NCI-H748 (cell line): ENCODE results near the gene TENT4B.
A peak's percentile ranks its signal among the peaks of the same experiment; 100 is the strongest.
"Not testable (repeated sequence)": the region's sequence is repeated elsewhere in the genome, so short reads cannot be mapped to it uniquely, and the experiment has no call there.

Experiments
- DNase-seq: peaks from one replicate; lab custom pipeline; 2025; ENCODE audit not compliant: unreplicated experiment; lab: John Stamatoyannopoulos, UW

Gene TENT4B

DNA sequence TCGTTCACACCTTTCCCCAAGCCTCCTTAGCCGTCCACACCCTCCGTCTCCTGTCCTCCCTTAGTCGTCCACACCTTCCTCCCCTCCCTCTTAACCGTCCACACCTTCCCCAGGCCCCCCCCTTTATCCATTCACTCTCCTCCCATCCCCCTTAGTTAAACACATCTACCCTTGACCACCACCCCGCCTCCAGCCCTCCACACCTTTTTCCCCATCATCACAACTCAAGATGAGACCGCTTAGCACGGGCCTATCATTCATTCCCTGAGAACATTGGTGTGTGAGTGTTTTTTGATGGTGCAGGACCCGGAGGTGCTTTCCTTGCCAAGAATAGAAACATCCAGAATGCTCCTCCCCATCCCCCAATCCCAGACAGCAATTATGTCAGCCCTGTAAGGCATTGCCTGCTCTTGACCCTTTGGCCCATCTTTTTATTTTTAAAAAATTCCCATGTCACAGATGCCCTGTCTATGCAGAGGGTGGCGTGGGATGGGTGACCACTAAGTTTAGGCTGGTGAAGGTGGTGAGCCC is 1.4 kb downstream of the TENT4B start:
- peak; percentile 18 for DNase-seq

DNA sequence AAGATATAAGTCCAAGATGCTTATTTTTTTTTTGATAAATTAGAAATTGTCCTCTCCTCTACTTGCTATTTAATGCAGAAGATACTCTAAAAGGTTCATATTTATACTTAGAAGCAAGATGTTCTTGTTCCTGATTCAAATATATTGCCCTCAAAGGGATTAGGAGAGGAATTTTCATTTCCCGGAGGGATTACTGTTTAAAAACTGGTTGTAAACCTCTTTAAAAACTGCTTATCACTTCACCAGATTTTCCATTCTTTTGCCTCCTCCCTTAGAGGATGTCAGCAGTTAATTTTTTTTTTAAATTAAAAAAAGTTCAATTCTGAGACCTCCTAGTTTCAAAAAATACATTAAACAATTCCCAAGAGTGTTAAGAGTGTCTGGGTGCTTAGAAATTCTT is 2.8 kb downstream of the TENT4B start:
- DNase-seq: no peak

DNA sequence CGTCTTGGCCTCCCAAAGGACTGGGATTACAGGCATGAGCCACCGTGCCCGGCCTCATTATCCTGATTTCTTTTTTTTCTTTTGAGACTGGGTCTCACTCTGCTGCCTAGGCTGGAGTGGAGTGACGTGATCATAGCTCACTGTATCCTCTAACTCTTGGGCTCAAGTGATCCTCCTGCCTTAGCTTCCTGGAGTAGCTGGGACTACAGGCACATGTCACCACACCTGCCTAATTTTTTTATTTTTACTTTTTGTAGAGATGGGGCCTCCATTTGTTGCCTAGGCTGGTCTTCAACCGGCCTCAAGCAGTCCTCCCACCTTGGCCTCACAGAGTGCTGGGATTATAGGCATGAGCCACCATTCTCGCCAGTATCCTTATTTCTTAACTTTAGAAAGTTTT is 3.5 kb downstream of the TENT4B start:
- DNase-seq: no peak

DNA sequence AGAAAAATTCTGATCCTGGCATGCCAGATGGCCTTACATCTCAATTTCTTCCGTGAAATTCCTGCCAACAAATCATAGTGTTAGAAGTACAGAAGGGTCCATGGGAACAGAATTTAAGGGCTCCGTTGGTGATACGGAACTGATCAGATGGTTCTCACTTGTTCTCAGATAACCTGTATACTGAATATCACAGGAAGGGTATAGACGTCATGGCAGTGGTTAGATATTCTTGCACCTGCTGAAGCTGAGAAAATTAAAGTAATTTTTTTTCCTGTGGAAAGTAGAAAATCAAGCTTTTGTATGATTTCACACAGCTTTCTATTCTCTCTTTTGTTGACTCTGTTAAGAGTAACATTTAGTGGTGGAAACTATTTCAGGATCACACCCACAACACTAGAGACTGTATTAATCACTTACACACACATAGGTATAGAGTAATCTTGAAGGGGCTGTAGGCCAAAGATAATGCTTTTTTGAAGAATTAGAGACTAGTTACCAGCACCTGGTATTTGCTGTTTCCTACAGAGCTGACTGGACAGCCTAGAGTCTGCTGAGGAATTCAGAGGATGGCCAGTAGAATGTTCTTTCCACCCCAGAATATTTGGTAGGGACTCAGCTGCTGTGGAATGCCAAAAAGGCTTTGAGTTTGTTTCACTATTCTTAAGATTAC is 7.5 kb downstream of the TENT4B start:
- DNase-seq: no peak

DNA sequence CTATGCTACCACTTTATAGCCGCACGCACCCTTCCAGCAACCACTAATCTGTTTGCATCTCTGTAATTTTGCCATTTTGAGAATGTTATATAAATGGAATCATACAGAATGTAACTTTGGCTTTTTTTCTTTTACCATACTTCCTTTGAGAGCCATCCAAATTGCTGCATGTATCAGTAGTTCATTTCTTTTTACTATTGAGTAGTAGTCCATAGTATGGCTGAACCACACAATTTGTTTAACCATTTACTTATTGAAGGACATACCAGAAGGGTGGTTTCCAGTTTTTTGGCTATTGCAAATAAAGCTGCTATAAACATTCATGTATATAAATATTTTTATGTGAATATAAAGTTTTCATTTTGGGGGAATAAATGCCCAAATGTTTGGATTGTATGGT is 8.8 kb downstream of the TENT4B start:
- no peak for DNase-seq

DNA sequence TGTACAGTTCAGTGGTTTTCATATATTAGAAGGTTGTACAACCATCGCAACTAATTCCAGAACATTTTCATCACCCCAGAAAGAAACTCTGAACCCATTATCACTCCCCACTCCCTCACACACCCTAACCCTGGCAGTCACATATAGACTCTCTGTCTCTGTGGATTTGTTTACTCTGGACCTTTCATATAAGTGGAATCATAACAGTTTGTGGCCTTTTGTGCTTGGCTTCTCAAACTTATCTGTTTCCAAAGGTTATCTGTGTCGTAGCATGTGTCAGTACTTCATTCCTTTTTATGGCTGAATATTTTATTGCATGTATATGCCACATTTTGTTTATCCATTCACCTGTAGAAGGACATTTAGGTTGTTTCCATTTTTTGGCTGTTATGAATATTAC is 12.4 kb downstream of the TENT4B start:
- no peak for DNase-seq

DNA sequence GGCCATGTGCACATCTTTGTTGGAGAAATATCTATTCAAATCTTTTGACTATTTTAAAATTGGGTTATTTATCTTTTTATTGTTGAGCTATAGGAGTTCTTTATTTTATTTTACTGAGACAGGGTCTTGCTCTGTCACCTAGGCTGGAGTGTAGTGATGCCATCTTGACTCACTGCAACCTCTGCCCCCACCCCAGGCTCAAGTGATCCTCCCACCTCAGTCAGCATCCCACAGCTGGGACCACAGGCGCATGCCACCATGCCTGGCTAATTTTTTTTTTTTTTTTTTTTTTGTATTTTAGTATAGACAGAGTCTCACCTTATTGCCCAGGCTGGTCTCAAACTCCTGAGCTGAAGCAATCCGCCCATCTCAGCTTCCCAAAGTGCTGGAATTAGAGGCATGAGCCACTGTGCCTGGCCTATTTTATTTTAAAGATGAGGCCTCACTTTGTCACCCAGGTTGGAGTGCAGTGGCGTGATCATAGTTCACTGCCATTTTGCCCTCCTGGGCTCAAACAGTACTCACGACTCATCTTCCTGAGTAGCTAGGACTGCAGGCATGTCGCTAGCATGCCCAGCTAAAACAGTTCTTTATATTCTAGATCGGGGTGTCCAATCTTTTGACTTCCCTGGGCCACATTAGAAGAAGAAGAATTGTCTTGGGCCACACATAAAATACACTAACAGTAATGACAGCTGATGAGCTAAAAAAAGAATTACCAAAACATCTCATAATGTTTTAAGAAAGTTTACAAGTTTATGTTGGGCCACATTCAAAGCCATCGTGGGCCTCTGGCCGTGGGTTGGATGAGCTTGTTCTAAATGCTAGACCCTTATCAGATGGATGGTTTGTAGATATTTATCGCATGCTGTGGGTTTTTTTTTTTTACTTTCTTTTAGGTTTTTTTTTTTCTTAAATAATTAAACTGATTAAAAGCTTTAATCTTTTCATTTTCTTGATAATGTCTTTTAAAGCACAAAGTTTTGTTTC is 13.7 kb downstream of the TENT4B start:
- DNase-seq: no peak

DNA sequence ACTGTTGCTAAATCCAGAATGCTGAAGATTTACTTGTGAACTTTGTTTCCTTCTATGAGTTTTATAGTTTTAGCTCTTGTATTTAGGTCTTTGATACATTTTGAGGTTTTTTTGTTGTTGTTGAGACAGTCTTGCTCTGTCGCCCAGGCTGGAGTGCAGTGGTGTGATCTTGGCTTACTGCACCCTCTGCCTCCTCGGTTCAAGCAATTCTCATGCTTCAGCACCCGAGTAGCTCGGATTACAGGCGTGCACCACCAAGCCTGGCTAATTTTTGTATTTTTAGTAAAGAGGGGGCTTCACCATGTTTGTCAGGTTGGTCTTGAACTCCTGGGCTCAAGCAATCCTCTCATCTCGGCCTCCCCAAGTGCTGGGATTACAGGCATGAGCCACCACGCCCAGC is 14.4 kb downstream of the TENT4B start:
- DNase-seq: no peak

DNA sequence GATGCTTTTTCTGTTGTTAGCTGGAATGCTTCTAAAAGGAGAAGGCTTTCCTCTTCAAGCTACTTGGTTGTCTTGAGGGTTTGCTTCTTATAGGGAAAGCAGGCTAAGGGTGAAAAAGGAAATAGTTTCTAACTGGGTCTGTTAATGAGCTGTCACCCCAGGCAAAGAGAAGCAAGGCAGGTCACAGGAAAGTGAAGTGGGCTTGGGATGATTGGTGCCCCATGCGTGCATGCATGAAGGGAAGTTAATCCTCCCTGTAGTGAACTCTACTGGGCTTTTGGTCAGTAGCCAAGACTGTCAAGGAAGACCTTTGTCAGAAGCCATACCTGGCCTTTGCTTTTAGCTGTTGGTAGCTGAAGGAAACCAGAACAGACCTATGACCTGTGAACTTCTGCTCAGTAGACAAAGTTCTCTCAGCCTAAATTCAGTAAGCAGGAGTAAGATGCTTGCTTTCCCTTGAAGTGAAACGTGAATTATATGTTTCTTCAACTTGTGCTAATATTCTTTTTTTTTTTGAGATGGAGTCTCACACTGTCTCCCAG is 16.5 kb downstream of the TENT4B start:
- DNase-seq: no peak

DNA sequence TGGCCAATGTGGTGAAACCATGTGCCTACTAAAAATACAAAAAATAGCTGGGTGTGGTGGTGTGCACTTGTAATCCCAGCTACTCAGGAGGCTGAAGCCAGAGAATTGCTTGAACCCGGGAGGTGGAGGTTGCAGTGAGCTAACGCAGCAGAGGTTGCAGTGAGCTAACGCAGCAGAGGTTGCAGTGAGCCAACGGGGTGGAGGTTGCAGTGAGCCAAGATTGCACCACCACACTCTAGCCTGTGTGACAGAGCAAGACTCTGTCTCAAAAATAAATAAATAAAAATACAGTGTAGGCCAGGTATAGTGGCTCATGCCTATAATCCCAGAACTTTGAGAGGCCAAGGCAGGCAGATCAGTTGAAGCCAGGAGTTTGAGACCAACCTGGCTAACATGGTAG is 18.7 kb downstream of the TENT4B start:
- DNase-seq: not testable (repeated sequence)

DNA sequence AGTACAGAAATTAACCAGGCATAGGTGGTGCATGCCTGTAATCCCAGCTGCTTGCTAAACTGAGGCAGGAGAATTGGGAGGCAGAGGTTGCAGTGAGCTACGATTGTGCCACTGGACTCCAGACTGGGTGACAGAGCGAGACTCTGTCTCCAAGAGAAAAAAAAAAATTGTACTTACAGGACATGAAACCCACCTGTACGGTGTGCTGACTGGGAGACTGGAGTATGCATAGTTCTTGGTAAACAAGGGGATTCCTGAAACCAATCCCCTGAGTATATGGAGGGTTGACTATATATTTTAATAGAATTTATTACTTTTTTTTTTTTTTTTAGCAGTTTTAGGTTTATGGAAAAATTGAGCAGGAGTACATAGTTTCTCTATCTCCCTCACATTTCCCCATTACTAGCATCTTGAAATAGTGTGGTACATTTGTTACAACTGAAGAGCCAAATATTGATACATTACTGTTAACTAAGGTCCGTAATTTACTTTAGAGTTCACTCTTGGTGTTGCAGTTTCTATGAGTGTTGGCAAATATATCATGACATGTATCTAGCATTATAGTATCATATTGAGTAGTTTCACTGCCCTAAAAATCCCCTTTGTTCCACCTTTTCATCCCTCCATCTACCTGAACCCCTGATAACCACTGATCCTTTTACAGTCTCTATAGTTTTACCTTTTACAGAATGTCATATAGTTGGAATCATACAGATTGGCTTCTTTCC is 19.3 kb downstream of the TENT4B start:
- DNase-seq: no peak

DNA sequence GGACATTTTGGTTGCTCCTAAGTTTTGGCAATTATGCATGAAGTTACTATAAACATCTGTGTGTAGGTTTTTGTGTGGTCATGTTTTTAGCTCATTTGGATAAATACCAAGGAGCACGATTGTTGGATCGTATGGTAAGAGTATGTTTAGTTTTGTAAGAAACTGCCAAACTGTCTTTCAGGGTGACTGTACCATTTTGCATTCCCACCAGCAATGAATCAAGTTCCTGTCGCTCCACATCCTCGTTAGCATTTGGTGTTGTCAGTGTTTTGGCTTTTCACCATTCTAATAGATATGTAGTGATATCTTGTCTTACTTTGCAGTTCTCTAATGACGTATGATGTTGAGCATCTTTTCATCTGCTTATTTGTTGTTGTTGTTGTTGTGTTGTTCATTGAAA is 20.2 kb downstream of the TENT4B start:
- DNase-seq: no peak

DNA sequence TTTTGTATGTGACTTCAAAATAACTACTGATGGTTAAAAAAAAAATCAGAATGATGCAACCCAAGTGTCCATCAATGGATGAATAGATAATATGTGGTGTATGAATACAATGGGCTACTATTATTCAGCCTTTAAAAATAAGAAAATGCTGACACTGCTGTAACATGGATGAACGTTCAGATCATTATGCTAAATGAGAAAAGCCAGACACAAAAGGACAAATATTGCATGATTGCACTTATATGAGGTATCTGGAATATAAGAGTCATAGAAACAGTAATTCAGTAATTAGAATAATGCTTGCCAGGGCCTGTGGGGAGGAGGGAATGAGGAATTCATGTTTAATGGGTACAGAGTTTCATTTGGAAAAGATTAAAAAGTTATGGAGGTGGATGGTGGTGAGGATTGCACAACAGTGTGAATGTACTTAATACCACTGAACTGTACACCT is 25.4 kb downstream of the TENT4B start:
- DNase-seq: no peak

DNA sequence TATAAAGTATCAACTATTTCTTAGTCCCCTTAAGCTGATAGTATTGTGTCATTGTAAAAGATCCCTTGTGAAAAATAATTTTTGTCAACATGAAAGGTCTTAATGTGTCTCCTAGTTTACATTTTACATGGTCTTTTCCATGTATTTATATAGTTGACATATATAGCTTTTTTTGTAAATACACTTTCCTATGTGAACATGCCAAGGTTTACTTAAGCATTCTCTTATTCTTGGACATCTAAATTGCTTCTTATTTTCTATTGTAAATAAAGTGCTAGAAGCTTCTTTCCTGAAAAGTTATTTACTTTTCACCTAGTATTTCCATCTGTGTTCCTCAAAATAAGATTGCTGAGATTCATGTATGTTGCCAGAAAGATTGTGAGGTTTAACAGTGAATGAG is 29.3 kb downstream of the TENT4B start:
- no peak for DNase-seq

DNA sequence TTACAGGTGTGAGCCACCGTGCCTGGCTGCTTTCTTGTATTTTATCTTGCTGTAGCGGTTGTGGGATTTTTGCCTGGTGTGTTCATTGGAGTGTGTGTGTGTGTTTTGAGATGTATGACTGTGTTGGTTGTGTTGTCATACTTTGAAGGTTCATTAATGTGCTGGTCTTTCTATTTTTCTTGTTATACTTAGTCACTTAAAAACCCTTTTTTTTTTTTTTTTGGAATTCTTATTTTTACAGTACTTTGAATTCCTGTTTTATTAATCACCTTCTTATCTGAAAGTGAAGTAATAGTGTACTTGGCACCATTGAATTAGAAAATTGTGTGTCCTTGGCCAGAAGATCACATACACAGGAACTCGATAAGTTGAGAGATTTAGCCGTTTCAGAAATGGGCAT is 30.2 kb downstream of the TENT4B start:
- no peak for DNase-seq

DNA sequence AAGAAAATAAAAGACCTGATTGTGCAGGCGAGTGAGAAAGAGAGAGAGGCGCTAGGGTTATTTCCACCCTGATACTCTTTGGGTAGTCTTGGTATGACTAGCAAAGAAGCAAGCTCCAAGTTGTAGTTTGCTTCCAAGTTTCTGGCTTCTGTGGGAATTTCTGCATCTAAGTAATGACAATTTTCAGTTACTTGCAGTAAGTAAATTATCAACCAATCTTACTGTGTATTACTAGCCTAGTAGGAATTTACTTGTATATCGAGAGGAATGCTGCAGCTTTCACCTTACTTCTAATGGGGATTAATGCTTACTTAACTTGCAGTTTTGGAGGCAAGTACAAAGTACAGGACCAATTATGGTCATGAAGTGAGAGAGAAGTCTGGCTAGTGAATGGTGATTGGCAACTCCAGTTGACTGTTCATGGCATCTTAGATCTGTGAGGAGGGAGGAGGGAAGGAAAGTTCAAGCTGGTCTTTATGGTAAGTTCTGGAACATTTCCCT is 31.9 kb downstream of the TENT4B start:
- DNase-seq: no peak

DNA sequence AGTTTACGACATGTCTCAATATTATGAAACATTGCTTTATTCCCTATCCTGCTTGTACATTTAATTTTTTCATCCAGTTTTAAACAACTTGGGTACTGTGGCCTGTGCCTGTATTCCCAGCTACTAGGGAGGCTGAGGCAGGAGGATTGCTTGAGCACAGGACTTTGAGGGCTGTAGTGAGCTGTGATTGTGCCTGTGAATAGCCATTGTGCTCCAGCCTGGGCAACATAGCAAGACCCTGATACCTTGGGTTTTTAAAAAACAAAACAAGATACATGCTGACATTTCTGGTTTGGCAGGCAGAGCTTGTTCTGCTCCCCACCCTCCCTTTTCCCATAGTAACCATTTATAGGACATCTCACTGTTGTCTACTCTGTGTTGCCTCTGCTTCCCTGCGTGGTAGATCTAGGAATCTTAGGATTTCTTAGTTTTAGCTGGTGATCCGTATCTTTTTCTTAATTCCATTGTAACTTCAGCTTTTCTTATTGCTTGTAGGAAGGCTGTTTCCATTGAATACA is 35.6 kb downstream of the TENT4B start:
- DNase-seq: no peak

DNA sequence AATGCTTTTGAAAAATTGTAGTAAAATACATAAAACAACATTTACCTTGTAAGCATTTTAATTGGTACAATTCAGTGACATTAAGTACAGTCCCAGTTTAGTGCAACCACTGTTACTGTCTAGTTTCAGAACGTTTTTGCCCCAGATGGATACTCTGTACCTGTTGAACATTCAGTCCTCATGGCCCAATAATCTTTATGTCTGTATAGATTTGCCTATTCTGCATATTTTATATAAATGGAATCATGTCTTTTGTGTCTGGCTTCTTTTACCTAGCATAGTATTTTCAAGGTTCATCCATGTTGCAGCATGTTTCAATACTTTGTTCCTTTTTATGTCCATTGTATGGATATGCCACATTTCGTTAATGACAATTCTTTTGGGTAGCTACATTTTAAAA is 37.2 kb downstream of the TENT4B start:
- no peak for DNase-seq

DNA sequence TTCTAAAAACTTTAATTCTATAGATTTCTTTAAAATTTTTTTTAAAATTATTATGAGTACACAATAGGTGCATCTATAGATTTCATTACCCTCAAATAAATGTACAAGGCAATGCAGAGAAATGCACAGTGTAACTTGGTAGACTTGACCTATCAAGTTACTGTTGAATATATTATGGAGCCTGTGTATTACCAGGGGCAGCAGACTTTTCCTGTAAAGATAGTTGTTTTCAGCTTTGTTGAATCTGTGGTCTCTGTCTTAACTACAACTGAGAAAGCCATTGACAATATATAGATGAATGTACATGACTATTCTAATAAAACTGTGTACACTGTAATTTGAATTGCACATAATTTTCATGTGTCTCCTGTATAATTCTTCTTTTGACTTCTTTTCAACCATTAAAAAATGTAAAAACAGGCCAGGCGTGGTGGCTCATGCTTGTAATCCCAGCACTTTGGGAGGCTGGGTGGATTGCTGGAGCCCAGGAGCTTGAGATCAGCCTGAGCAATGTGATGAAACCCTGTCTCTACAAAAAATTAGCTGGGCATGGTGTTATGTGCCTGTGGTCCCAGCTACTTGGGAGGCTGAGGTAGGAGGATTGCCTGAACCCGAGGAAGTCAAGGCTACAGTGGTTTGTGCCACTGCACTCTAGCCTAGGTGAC is 39.4 kb downstream of the TENT4B start:
- no peak for DNase-seq

DNA sequence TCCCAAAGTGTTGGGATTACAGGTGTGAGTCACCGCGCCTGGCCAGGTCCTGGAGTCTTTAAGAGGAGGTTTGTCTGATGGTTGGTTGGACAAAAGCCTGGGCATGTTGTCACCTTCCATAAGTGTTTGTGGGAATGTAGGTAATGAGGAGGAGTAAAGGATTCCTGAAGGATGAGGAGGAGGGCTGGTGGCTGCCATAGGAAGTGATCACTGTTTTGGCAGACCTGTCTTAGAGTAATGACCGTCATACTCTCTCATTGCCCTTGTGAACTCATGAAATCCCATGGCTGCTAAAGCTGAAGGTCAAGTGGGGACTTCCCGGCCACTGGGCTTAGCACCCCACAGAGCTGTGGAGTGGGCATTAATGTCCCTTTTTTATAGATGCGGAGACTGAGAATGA is 40.5 kb downstream of the TENT4B start:
- DNase-seq: no peak
